NT2/D1 (cell line): Measurements from ENCODE around the gene AQP1.

Experiments used
- SUZ12 ChIP-seq: IDR thresholded peaks from 2 replicates; pipeline ENCODE4 v1.6.1; 2011; ENCODE audit not compliant: insufficient read length, insufficient read depth; ENCODE audit errors: extremely low read depth
- YY1 ChIP-seq: IDR thresholded peaks from 2 replicates; pipeline ENCODE4 v1.6.1; 2011; ENCODE audit not compliant: insufficient read length, insufficient read depth
- ZNF274 ChIP-seq: IDR thresholded peaks from 2 replicates; pipeline ENCODE4 v1.6.1; 2011; ENCODE audit warnings: mild to moderate bottlenecking, low read depth, low read length

DNA sequence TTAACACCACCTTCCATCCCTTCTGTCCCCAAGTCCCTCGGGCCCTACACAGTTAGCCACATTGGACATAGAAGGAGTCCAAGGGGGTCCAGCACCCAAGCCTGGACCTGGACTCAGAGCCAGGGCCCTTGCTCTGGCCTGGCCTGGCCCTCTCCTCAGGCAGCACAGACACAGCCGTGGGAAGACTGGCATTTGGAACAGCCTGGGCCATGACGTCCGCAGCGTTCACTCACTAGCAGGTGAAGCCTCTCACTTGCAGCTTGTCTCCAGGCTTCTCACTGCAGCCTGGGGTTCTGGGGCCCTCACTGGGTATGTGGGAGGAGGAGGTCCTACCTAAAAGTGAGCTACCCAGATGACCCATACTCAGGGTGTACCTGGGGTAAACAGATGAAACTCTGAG, 33.7 kb upstream of the AQP1 start:
- TF ChIP-seq SUZ12 (no peak), ZNF274 (no peak), YY1 (no peak)
